Endodermal cell (in vitro differentiated cells): ENCODE results near the gene CTNND2. TPM values are rescaled to one million over a fixed set of nuclear protein-coding genes. Genes with fewer than 3 reads are reported as not detected.

Experiments used
- DNase-seq: peaks from one replicate; pipeline ENCODE4 v3.0.0-alpha.2; 2017
- H3K27ac ChIP-seq: 2 replicates; pipeline ENCODE4 v1.5.1; 2013; ENCODE audit warnings: mild to moderate bottlenecking, low read depth, low read length, moderate library complexity
- H3K27me3 ChIP-seq: 2 replicates; pipeline ENCODE4 v1.6.1; 2013; ENCODE audit warnings: mild to moderate bottlenecking, low read length, moderate library complexity; ENCODE audit not compliant: insufficient read depth, control insufficient read depth, poor library complexity, severe bottlenecking
- H3K36me3 ChIP-seq: 2 replicates; pipeline ENCODE4 v1.7.0; 2013; ENCODE audit warnings: mild to moderate bottlenecking, low read length, moderate library complexity; ENCODE audit not compliant: control insufficient read depth, insufficient read depth
- H3K4me1 ChIP-seq: one replicate; pipeline ENCODE4 v1.7.0; 2013; ENCODE audit warnings: low read length; ENCODE audit not compliant: control insufficient read depth, insufficient read depth
- H3K4me3 ChIP-seq: 2 replicates; pipeline ENCODE4 v1.5.1; 2013; ENCODE audit warnings: mild to moderate bottlenecking, low read length, moderate library complexity
- H3K9ac ChIP-seq: 2 replicates; pipeline ENCODE4 v1.6.1; 2013; ENCODE audit warnings: mild to moderate bottlenecking, low read length, moderate library complexity; ENCODE audit not compliant: poor library complexity, severe bottlenecking; ENCODE audit errors: extremely low read depth
- H3K9me3 ChIP-seq: 2 replicates; pipeline ENCODE4 v1.6.1; 2013; ENCODE audit warnings: mild to moderate bottlenecking, low read length, moderate library complexity; ENCODE audit not compliant: control insufficient read depth
- H3K27ac Mint-ChIP-seq: 2 replicates; pipeline ENCODE4 v1.8.0; 2020; ENCODE audit warnings: mixed read lengths
- H3K27me3 Mint-ChIP-seq: 2 replicates; pipeline ENCODE4 v1.8.0; 2021; ENCODE audit warnings: mild to moderate bottlenecking, mixed read lengths; ENCODE audit not compliant: insufficient read depth
- H3K36me3 Mint-ChIP-seq: 2 replicates; pipeline ENCODE4 v1.8.0; 2020; ENCODE audit warnings: low read depth, mixed read lengths
- H3K4me1 Mint-ChIP-seq: 2 replicates; pipeline ENCODE4 v1.8.0; 2020; ENCODE audit warnings: mixed read lengths
- H3K4me3 Mint-ChIP-seq: 2 replicates; pipeline ENCODE4 v1.8.0; 2020; ENCODE audit warnings: mild to moderate bottlenecking, moderate library complexity, mixed read lengths
- H3K9me3 Mint-ChIP-seq: 2 replicates; pipeline ENCODE4 v1.8.0; 2020; ENCODE audit warnings: mild to moderate bottlenecking, mixed read lengths
- WGBS, 2 experiments: methylation state at CpG; one replicate each; pipeline versions ENCODE4 v1.1.5 to v1.1.7; 2013; ENCODE audit warnings: missing lambda C conversion rate in 2 of 2, mixed read lengths in 1 of 2; ENCODE audit not compliant: insufficient coverage in 1 of 2, insufficient read length in 1 of 2; 5-methylcytosine and 5-hydroxymethylcytosine counted together
- total RNA-seq, 2 donors: library from RNA; stranded (reverse); fragmentation: NEBNext Ultra II Directional in 1 of 2; extraction: Animal tissue kit (Norgen Biotek cat#: 25700) in 1 of 2; gene quantifications; 2 replicates in 1 of 2; 3 replicates in 1 of 2; pipeline ENCODE4 v1.2.1, GENCODE V29; 2021
- TF ChIP-seq, protein P1 (sequence below): fragments of 200-600 bp; sonication (generic); conservative IDR thresholded peaks from 2 replicates; pipeline ENCODE4 v1.5.0; 2021; ENCODE audit warnings: antibody characterized with exemption, mild to moderate bottlenecking

The CTNND2 gene
- total RNA-seq, 2 donors from 2014 or later, result 6.5 to 10.3 TPM

DNA sequence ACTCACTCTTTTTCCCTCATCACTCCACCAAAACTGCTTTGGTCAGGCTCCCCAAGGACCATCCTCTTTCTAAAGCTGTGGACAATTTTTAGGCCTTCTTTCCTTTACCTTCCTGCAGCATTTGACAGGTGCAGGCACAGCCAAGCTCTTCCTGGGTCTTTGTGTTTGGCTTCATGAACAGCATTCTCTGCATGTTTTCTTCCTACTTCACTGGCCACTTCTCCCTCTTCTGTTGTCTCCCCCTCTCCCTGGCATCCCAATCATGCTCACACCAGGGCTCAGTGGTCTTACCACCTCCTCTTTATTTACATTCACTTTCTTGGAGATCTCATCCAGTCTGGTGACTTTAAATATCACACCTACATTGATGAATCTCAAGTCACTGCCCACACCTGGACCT, 51.1 kb downstream of the CTNND2 start:
- Histone ChIP-seq H3K4me1 (no peaks in the 10 kb centered on the region), H3K36me3 (no peaks in the 10 kb centered on the region), H3K27me3 (no peaks in the 10 kb centered on the region), H3K9me3 (no peaks in the 10 kb centered on the region), H3K4me3 (no peak overlapping the region), H3K9ac (no peak overlapping the region), H3K27ac (peak overlapping the region; percentile 42)
- H3K27me3 Mint-ChIP-seq, result no peaks in the 10 kb centered on the region
- DNase-seq, result no peak
- TF ChIP-seq, protein P1, sequence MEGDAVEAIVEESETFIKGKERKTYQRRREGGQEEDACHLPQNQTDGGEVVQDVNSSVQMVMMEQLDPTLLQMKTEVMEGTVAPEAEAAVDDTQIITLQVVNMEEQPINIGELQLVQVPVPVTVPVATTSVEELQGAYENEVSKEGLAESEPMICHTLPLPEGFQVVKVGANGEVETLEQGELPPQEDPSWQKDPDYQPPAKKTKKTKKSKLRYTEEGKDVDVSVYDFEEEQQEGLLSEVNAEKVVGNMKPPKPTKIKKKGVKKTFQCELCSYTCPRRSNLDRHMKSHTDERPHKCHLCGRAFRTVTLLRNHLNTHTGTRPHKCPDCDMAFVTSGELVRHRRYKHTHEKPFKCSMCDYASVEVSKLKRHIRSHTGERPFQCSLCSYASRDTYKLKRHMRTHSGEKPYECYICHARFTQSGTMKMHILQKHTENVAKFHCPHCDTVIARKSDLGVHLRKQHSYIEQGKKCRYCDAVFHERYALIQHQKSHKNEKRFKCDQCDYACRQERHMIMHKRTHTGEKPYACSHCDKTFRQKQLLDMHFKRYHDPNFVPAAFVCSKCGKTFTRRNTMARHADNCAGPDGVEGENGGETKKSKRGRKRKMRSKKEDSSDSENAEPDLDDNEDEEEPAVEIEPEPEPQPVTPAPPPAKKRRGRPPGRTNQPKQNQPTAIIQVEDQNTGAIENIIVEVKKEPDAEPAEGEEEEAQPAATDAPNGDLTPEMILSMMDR, result no peak
- H3K36me3 Mint-ChIP-seq, result no peaks in the 10 kb centered on the region
- H3K4me3 Mint-ChIP-seq, result no peak overlapping the region
- H3K4me1 Mint-ChIP-seq, result no peaks in the 10 kb centered on the region
- no peaks in the 10 kb centered on the region for H3K9me3 Mint-ChIP-seq
- no peak overlapping the region for H3K27ac Mint-ChIP-seq

DNA sequence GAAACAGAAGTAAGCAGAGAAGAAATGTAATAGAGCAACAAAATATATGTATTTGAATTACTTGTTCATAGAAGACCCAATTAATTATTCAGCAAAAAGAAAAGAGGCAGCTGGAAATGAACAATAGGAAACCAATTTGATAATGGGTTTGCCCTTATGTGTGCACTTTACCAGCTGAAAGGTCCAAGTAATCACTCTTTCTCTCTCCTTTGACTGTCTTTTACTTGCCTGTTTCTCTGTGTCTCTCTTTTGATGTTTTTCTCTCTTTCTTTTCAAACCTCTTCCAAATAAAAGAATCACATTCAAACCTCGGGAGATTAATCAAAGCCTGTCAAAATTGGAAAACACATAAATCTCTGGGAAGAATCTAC, 51.5 kb downstream of the CTNND2 start:
- TF ChIP-seq, protein P1, result no peak
- DNase-seq, result no peak
- Histone ChIP-seq H3K9ac (no peak overlapping the region), H3K9me3 (no peaks in the 10 kb centered on the region), H3K4me3 (no peak overlapping the region), H3K4me1 (no peaks in the 10 kb centered on the region), H3K27ac (peak overlapping the region; percentile 42), H3K36me3 (no peaks in the 10 kb centered on the region), H3K27me3 (no peaks in the 10 kb centered on the region)
- Mint-ChIP-seq H3K4me3 (no peak overlapping the region), H3K9me3 (no peaks in the 10 kb centered on the region), H3K36me3 (no peaks in the 10 kb centered on the region), H3K4me1 (no peaks in the 10 kb centered on the region), H3K27ac (no peak overlapping the region), H3K27me3 (no peaks in the 10 kb centered on the region)
- 96 to 100% methylated on average over 1 of the region's 1 CpG for WGBS, 2 experiments

DNA sequence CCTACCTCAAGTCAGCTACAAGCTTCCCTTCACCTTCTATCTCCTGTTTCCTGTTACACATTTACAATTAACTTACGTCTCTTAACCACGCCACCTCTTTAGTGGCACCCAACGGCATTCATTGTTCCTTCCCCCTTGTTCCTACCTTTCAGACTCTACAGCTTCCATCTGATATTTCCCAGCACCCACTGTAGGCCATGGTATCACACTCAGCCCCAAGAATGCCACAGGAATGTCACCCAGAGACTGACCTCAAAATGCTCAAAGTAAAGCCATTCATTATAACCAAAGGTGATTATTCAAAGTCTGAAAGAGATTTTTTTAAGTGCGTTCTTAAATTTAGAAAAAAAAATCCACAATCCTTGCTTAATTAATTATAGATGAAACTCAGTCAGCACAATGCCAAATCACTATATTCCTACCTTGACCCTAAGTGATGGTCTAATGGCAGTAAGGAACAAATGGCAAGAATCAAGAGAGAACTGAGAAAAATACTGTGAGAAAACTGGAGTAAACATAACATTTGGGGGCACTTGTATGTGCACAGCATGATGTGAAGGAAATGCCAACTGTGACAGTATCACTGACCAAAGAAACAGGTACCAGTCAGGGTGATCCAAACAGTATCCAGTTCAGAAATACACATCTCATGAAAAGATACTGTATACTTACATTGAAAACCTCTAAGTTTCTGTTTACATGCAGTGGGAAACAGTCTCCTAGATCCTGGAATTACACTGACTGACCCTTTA, 52.1 kb downstream of the CTNND2 start:
- no peak overlapping the region for H3K4me3 Mint-ChIP-seq
- TF ChIP-seq, protein P1, result no peak
- Histone ChIP-seq H3K4me1 (no peaks in the 10 kb centered on the region), H3K9ac (no peak overlapping the region), H3K4me3 (no peak overlapping the region), H3K36me3 (no peaks in the 10 kb centered on the region), H3K27me3 (no peaks in the 10 kb centered on the region), H3K27ac (peak overlapping the region; percentile 22), H3K9me3 (no peaks in the 10 kb centered on the region)
- no peaks in the 10 kb centered on the region for H3K4me1 Mint-ChIP-seq
- 78 to 92% methylated on average over 2 to 3 of the region's 4 CpGs for WGBS, 2 experiments
- peak; percentile 47 for DNase-seq
- no peaks in the 10 kb centered on the region for H3K9me3 Mint-ChIP-seq
- H3K36me3 Mint-ChIP-seq, result no peaks in the 10 kb centered on the region
- no peak overlapping the region for H3K27ac Mint-ChIP-seq
- H3K27me3 Mint-ChIP-seq, result no peaks in the 10 kb centered on the region
